Measurements from ENCODE around the gene AMFR. TPM values are rescaled to one million over a fixed set of nuclear protein-coding genes. Genes with fewer than 3 reads are reported as not detected.

Gene AMFR
- total RNA-seq, 1 experiment from 2014 or later: 66.3 TPM

DNA sequence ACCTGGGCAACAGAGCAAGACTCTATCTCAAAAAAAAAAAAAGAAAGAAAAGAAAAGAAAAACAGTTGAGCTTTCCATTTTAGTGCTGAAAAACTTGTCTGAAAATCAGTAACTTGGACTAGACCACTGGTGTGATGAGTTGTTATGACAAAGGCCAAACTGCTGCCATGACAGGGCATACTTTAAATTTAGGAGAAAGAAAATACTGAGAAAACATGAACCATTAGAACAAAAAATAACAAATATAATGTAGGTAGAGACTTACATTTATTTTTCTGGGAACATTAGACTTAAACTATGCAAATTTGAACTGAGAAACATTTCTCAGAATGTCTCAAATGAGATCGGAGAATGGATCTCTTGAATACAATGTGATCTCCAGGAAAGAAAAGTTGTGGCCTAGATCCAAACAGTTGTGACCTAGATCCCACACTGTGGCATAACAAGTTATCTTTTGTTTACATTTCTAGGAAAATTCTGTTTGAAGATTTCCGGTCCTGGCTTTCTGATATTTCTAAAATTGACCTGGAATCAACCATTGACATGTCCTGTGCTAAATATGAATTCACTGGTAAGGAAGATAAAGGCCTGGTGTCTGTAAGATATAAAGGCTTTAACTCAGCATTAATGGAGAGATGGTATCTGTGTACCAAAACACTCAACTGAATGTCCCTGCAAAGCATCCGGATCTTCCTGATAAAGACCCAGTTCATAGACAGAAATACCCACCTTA, 36.9 kb upstream of the AMFR start:
- no peak for ATAC-seq
- no peak for DNase-seq (ENCODE audit: low read depth, low spot score)
- intact Hi-C loops (cut with micrococcal nuclease): no loop called here
- Histone ChIP-seq H2AFZ (ENCODE audit: low read depth, low read length, poor library complexity, severe bottlenecking) (no peak overlapping the region), H3K27ac (ENCODE audit: low read depth, low read length) (no peak overlapping the region), H3K4me1 (ENCODE audit: control insufficient read depth in 1 of 2, insufficient read depth in 2 of 2, low read length in 2 of 2) (no peaks in the 10 kb centered on the region), H3K36me3 (ENCODE audit: control insufficient read depth in 1 of 2, insufficient read depth in 2 of 2, low read length in 2 of 2) (peaks cover 41 to 55% of the 10 kb centered on the region in 2 experiments), H4K20me1 (ENCODE audit: insufficient read depth) (no peaks in the 10 kb centered on the region), H3K9ac (ENCODE audit: low read length) (no peak overlapping the region), H3K4me2 (ENCODE audit: low read length) (no peak overlapping the region), H3K79me2 (ENCODE audit: insufficient read depth, low read length) (no peaks in the 10 kb centered on the region), H3K27me3 (ENCODE audit: insufficient read depth, low read length) (no peaks in the 10 kb centered on the region), H3K4me3 (replicated peaks in 1 of 2; ENCODE audit: low read depth in 1 of 2, low read length in 2 of 2) (no peak overlapping the region), H3K9me2 (ENCODE audit: insufficient read depth) (no peaks in the 10 kb centered on the region), H3K9me3 (ENCODE audit: control insufficient read depth in 1 of 2, insufficient read depth in 1 of 2, low read depth in 1 of 2, low read length in 2 of 2) (no peaks in the 10 kb centered on the region)
- ChIA-PET RAD21 (ENCODE audit: low non-redundant PET in 1 of 2, low total read pairs in 2 of 2, uncharacterized antibody in 2 of 2, unreplicated experiment in 2 of 2) (no interaction called here), CTCF (no interaction called here), POLR2A (interaction anchor here (0.7 kb wide), 1 partner anchor 77 kb away, joined by 3 read pairs; no protein-coding TSS in a partner anchor)
- TF ChIP-seq, protein P1, sequence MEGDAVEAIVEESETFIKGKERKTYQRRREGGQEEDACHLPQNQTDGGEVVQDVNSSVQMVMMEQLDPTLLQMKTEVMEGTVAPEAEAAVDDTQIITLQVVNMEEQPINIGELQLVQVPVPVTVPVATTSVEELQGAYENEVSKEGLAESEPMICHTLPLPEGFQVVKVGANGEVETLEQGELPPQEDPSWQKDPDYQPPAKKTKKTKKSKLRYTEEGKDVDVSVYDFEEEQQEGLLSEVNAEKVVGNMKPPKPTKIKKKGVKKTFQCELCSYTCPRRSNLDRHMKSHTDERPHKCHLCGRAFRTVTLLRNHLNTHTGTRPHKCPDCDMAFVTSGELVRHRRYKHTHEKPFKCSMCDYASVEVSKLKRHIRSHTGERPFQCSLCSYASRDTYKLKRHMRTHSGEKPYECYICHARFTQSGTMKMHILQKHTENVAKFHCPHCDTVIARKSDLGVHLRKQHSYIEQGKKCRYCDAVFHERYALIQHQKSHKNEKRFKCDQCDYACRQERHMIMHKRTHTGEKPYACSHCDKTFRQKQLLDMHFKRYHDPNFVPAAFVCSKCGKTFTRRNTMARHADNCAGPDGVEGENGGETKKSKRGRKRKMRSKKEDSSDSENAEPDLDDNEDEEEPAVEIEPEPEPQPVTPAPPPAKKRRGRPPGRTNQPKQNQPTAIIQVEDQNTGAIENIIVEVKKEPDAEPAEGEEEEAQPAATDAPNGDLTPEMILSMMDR (IDR thresholded peaks at IDR 0.05 in 2 of 3, conservative IDR thresholded peaks at IDR 0.05 in 1 of 3; ENCODE audit: borderline replicate concordance in 1 of 3, insufficient read depth in 1 of 3, low read depth in 2 of 3, low read length in 2 of 3): no peak
- BruUV-seq (replicated peaks): no TSS peak

- H4K20me1 ChIP-seq (ENCODE audit: insufficient read depth): no peaks in the 10 kb centered on the region
- ATAC-seq (no peak), DNase-seq (ENCODE audit: low read depth, low spot score) (no peak)
- no peak overlapping the region for H3K4me2 ChIP-seq (ENCODE audit: low read length)
- POLR2A ChIA-PET: interaction anchor here (1.3 kb wide), 1 partner anchor 9 kb away, joined by 4 read pairs; the partner anchor contains the start of genes NUDT21 and OGFOD1
- no peaks in the 10 kb centered on the region for H3K9me2 ChIP-seq (ENCODE audit: insufficient read depth)
- H3K4me1 ChIP-seq (ENCODE audit: control insufficient read depth in 1 of 2, insufficient read depth in 2 of 2, low read length in 2 of 2): no peaks in the 10 kb centered on the region
- no peaks in the 10 kb centered on the region for H3K9me3 ChIP-seq (ENCODE audit: control insufficient read depth in 1 of 2, insufficient read depth in 1 of 2, low read depth in 1 of 2, low read length in 2 of 2)
- H3K36me3 ChIP-seq (ENCODE audit: control insufficient read depth in 1 of 2, insufficient read depth in 2 of 2, low read length in 2 of 2): peaks cover 40 to 54% of the 10 kb centered on the region in 2 experiments; a peak in 3 of 4 replicates
- no peak for TF ChIP-seq REST (IDR thresholded peaks at IDR 0.05; ENCODE audit: low read depth)
- no peak for TF ChIP-seq SIN3A (IDR thresholded peaks at IDR 0.05; ENCODE audit: low read depth)
- no peaks in the 10 kb centered on the region for H3K79me2 ChIP-seq (ENCODE audit: insufficient read depth, low read length)
- H3K9ac ChIP-seq (ENCODE audit: low read length): no peak overlapping the region
- H2AFZ ChIP-seq (ENCODE audit: low read depth, low read length, poor library complexity, severe bottlenecking): no peak overlapping the region
- RAD21 ChIA-PET (ENCODE audit: low non-redundant PET in 1 of 2, low total read pairs in 2 of 2, uncharacterized antibody in 2 of 2, unreplicated experiment in 2 of 2): no interaction called here
- CTCF ChIA-PET: no interaction called here
- no peak overlapping the region for H3K4me3 ChIP-seq (replicated peaks in 1 of 2; ENCODE audit: low read depth in 1 of 2, low read length in 2 of 2)
- BruUV-seq (replicated peaks): no TSS peak
- no peaks in the 10 kb centered on the region for H3K27me3 ChIP-seq (ENCODE audit: insufficient read depth, low read length)
- H3K27ac ChIP-seq (ENCODE audit: low read depth, low read length): no peak overlapping the region
- intact Hi-C loops (cut with micrococcal nuclease): no loop called here
These were observed 34.8 kb upstream of the AMFR start for GRCh38 chr16:56460101-56460500.

Measured in HCT116 (cell line).